Keratinocyte (primary cell): ENCODE results near the gene SLC43A1.

Source experiments
- CTCF ChIP-seq, 3 experiments: IDR thresholded peaks in 1 of 3; conservative IDR thresholded peaks in 1 of 3; optimal IDR thresholded peaks in 1 of 3; 2 replicates in 2 of 3; 3 replicates in 1 of 3; pipeline versions ENCODE3 to v1.5.1; 2011; ENCODE audit warnings: low read length in 3 of 3, mild to moderate bottlenecking in 3 of 3, moderate library complexity in 2 of 3, control low read depth in 1 of 3, inconsistent platforms in 1 of 3; ENCODE audit not compliant: insufficient read depth in 2 of 3; ENCODE audit errors: extremely low read depth in 1 of 3
- EZH2 ChIP-seq: IDR thresholded peaks from one replicate; pipeline ENCODE4 v1.6.1; 2012; ENCODE audit warnings: inconsistent platforms, mild to moderate bottlenecking, low read length, moderate library complexity

GRCh38 chr11:57464539-57465181 lies 50.8 kb downstream of the SLC43A1 start:
- TF ChIP-seq CTCF (optimal IDR thresholded peaks at IDR 0.05 in 1 of 3, IDR thresholded peaks at IDR 0.05 in 1 of 3, conservative IDR thresholded peaks at IDR 0.05 in 1 of 3; ENCODE audit: extremely low read depth in 1 of 3, insufficient read depth in 2 of 3, low read length in 3 of 3) (no peak), EZH2 (no peak)
